ENCODE results near the gene GOLGA7B. TPM values are rescaled to one million over a fixed set of nuclear protein-coding genes. Genes with fewer than 3 reads are reported as not detected.

The GOLGA7B gene
- total RNA-seq, 1 donor from 2014 or later = 0.05 TPM

DNA sequence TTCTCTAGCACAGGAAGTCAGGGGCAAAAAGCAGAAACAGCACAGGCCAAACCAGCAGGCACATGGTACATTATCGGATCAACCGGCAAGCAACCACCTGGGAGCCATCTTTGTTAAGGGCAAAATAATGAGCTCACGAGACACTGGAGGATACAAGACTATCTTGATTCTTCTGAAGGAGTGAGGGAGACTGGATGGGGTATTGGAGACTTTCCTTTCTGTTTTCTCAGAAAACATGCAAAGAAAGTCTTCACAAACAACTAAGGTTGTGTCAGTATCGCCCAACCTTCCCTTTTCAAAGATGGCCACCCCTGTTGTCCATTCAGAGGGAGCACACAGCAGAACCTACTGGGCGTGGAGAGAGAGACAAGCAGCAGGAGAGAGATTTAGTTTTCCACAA is 29.6 kb downstream of the GOLGA7B start:
- H3K27me3 Mint-ChIP-seq (ENCODE audit: unreplicated experiment) = no peaks in the 10 kb centered on the region
- TF ChIP-seq, protein P1, sequence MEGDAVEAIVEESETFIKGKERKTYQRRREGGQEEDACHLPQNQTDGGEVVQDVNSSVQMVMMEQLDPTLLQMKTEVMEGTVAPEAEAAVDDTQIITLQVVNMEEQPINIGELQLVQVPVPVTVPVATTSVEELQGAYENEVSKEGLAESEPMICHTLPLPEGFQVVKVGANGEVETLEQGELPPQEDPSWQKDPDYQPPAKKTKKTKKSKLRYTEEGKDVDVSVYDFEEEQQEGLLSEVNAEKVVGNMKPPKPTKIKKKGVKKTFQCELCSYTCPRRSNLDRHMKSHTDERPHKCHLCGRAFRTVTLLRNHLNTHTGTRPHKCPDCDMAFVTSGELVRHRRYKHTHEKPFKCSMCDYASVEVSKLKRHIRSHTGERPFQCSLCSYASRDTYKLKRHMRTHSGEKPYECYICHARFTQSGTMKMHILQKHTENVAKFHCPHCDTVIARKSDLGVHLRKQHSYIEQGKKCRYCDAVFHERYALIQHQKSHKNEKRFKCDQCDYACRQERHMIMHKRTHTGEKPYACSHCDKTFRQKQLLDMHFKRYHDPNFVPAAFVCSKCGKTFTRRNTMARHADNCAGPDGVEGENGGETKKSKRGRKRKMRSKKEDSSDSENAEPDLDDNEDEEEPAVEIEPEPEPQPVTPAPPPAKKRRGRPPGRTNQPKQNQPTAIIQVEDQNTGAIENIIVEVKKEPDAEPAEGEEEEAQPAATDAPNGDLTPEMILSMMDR (IDR thresholded peaks at IDR 0.05) = no peak
- H3K9me3 Mint-ChIP-seq (ENCODE audit: unreplicated experiment) = no peaks in the 10 kb centered on the region
- no peak overlapping the region for H3K27ac Mint-ChIP-seq (ENCODE audit: unreplicated experiment)
- no peaks in the 10 kb centered on the region for H3K36me3 Mint-ChIP-seq (ENCODE audit: unreplicated experiment)
- no peak overlapping the region for H3K4me3 Mint-ChIP-seq (ENCODE audit: unreplicated experiment)
- DNase-seq (ENCODE audit: extremely low spot score, unreplicated experiment) = no peak
- peaks cover 23% of the 10 kb centered on the region for H3K4me1 Mint-ChIP-seq (ENCODE audit: unreplicated experiment)

DNA sequence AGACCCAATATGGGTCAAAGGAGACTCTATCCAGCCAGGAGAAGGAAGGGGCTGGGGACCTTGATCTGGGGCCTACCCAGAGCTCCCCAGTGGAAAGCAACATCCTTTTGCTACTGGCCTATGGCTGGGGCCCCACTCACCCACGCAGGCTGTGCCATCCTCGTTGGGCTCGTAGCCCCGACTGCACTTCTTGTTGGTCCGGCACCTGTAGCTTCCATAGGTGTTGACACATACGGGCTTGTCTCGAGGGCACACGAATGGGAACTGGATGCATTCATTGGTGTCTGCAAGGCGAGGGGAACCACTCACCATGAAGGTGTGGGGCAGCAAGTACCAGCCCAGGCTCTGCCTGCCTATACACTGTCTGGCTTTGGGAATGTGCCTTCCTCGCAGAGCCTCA is 30.5 kb downstream of the GOLGA7B start:
- no peak for DNase-seq (ENCODE audit: extremely low spot score, unreplicated experiment)
- TF ChIP-seq, protein P1 (IDR thresholded peaks at IDR 0.05) = no peak
- Mint-ChIP-seq H3K27me3 (ENCODE audit: unreplicated experiment) (no peaks in the 10 kb centered on the region), H3K27ac (ENCODE audit: unreplicated experiment) (no peak overlapping the region), H3K4me3 (ENCODE audit: unreplicated experiment) (no peak overlapping the region), H3K9me3 (ENCODE audit: unreplicated experiment) (no peaks in the 10 kb centered on the region), H3K4me1 (ENCODE audit: unreplicated experiment) (peaks cover 21% of the 10 kb centered on the region), H3K36me3 (ENCODE audit: unreplicated experiment) (no peaks in the 10 kb centered on the region)

DNA sequence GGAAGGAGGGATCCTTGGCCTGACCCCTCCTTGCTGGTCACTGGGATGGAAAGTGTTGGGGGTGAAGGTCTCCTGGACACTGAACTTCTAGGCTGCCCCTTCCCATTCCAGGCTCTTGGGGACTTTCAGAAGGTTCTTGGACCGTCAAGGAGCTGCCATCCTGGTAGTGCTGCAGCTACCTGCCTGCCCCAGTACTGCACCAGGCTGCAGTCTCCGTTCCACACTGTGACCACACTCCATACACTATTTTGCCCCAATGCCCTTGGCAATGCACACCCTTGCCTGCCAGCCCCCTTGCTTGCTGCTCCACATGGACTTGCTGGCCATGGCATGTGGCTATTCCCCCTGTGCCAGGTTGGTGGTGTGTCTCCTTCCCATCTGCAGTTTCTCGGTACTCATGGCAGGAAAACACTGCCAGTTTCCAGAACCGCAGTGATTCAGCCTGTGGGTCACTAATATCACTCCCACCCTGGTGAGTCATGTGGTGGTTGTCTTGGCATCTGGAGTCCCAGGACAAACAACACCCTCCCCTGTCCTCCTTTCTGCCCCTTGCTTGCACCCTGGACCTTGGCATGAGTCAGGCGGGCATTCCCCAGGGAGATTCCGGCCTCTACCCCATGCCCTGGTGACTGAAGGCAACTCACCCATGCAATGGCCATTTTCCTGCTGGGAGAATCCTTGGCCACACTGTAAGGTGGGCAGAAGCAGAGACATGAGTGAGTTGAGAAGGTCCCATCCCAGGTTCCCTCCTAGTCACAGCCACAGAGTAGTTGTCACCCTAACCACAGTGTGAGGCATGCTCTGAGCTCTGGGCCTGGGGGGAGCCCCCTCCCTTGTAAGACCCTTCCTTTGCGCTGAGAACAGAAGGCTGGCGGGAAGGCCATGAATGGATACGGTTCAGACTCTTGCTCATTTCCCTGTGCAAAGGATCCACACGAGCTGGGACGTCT is 32.8 kb downstream of the GOLGA7B start:
- TF ChIP-seq, protein P1 (IDR thresholded peaks at IDR 0.05) = no peak
- Mint-ChIP-seq H3K27me3 (ENCODE audit: unreplicated experiment) (no peaks in the 10 kb centered on the region), H3K36me3 (ENCODE audit: unreplicated experiment) (no peaks in the 10 kb centered on the region), H3K9me3 (ENCODE audit: unreplicated experiment) (no peaks in the 10 kb centered on the region), H3K4me3 (ENCODE audit: unreplicated experiment) (no peak overlapping the region), H3K27ac (ENCODE audit: unreplicated experiment) (peak overlapping the region; percentile 84), H3K4me1 (ENCODE audit: unreplicated experiment) (peaks cover 24% of the 10 kb centered on the region)
- DNase-seq (ENCODE audit: extremely low spot score, unreplicated experiment) = peak; percentile 93

DNA sequence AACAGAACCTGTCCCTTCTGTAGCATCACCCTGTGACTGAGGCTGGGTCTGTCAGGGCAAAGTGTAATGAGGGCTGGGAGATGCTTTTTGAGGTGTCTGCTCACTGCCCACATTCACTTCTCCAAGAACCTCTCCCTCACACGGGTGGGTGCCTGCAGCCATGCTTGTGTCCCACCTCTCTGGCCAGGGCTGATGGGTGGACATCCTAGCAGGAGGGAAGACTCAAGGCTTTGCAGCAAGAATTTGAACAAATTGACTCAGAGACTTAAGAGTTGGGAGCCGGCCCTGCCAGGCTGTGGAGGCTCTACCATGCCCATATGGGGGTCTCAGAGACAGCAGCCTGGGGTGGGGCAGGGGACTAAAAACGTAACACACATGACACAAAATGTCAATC is 33.4 kb downstream of the GOLGA7B start:
- Mint-ChIP-seq H3K9me3 (ENCODE audit: unreplicated experiment) (no peaks in the 10 kb centered on the region), H3K27me3 (ENCODE audit: unreplicated experiment) (no peaks in the 10 kb centered on the region), H3K4me3 (ENCODE audit: unreplicated experiment) (no peak overlapping the region), H3K36me3 (ENCODE audit: unreplicated experiment) (no peaks in the 10 kb centered on the region), H3K27ac (ENCODE audit: unreplicated experiment) (peak overlapping the region; percentile 84), H3K4me1 (ENCODE audit: unreplicated experiment) (peaks cover 31% of the 10 kb centered on the region)
- no peak for DNase-seq (ENCODE audit: extremely low spot score, unreplicated experiment)
- TF ChIP-seq, protein P1 (IDR thresholded peaks at IDR 0.05) = no peak

DNA sequence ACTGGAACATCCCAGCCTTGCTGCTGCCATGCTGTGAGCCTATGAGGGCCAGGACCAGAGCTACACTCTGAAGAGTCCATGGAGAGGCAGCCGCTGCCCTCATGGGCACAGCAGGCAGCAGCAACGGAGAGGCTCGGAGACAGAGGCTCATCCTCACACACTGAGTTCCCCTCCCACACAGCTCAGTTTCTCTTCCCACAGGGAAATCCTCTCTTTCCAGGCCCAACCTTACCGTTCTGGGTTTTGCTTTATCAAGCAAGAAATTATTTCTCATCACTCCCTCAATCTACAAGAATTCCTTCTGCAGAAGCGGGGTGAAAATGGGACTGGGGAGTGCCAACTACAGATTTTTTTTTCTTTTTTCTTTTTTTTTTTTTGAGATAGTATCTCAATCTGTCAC is 36.6 kb downstream of the GOLGA7B start:
- TF ChIP-seq, protein P1 (IDR thresholded peaks at IDR 0.05) = no peak
- H3K27me3 Mint-ChIP-seq (ENCODE audit: unreplicated experiment) = no peaks in the 10 kb centered on the region

More for the DNA sequence above, 36.6 kb downstream of the GOLGA7B start:
- H3K36me3 Mint-ChIP-seq (ENCODE audit: unreplicated experiment) = no peaks in the 10 kb centered on the region
- DNase-seq (ENCODE audit: extremely low spot score, unreplicated experiment) = no peak
- no peaks in the 10 kb centered on the region for H3K9me3 Mint-ChIP-seq (ENCODE audit: unreplicated experiment)
- peaks cover 57% of the 10 kb centered on the region for H3K4me1 Mint-ChIP-seq (ENCODE audit: unreplicated experiment)
- H3K4me3 Mint-ChIP-seq (ENCODE audit: unreplicated experiment) = no peak overlapping the region
- peak overlapping the region; percentile 66 for H3K27ac Mint-ChIP-seq (ENCODE audit: unreplicated experiment)

All from osteocyte (in vitro differentiated cells).